ENCODE data around the gene XPO5.
A peak's percentile ranks its signal among the peaks of the same experiment; 100 is the strongest.

XPO5 gene

GRCh38 chr6:43517505-43518357 lies 58.1 kb downstream of the XPO5 start:
- DNase-seq (ENCODE audit: low read depth, low spot score) = no peak

- peak; percentile 90 for DNase-seq (ENCODE audit: low read depth, low spot score)
Measured at GRCh38 chr6:43516697-43517504, 58.9 kb downstream of the XPO5 start, which contains the start of the genes POLR1C and YIPF3. Gene POLR1C (plus strand): TSS chr6:43517089. CDS start chr6:43517110, 21 bp downstream. Gene YIPF3 (minus strand): TSS chr6:43516926. CDS start chr6:43516807, 119 bp downstream.

GRCh38 chr6:43516367-43516696 lies 59.5 kb downstream of the XPO5 start:
- no peak for DNase-seq (ENCODE audit: low read depth, low spot score)

- no peak for DNase-seq (ENCODE audit: low read depth, low spot score)
Measured at GRCh38 chr6:43515808-43516207, 60.0 kb downstream of the XPO5 start.

- no peak for DNase-seq (ENCODE audit: low read depth, low spot score)
Measured at GRCh38 chr6:43511824-43512415, 63.9 kb downstream of the XPO5 start.

- DNase-seq (ENCODE audit: low read depth, low spot score) = no peak
Measured at GRCh38 chr6:43510827-43511163, 65.0 kb downstream of the XPO5 start.

GRCh38 chr6:43509984-43510826 lies 65.6 kb downstream of the XPO5 start, which contains the start of gene LRRC73:
Gene LRRC73 (minus strand): TSS chr6:43510346. CDS start chr6:43509785, 561 bp downstream.
- DNase-seq (ENCODE audit: low read depth, low spot score) = no peak

- DNase-seq (ENCODE audit: low read depth, low spot score) = no peak
Measured at GRCh38 chr6:43509142-43509983, 66.5 kb downstream of the XPO5 start.

- DNase-seq (ENCODE audit: low read depth, low spot score) = no peak
Measured at GRCh38 chr6:43508481-43509141, 67.2 kb downstream of the XPO5 start.

- DNase-seq (ENCODE audit: low read depth, low spot score) = peak; percentile 57
Measured at GRCh38 chr6:43506667-43507471, 69.0 kb downstream of the XPO5 start.

- DNase-seq (ENCODE audit: low read depth, low spot score) = no peak
Measured at GRCh38 chr6:43506171-43506570, 69.7 kb downstream of the XPO5 start.

GRCh38 chr6:43505718-43506117 lies 70.1 kb downstream of the XPO5 start:
- no peak for DNase-seq (ENCODE audit: low read depth, low spot score)

- DNase-seq (ENCODE audit: low read depth, low spot score) = no peak
Measured at GRCh38 chr6:43504756-43505593, 70.9 kb downstream of the XPO5 start.

GRCh38 chr6:43503443-43503842 lies 72.4 kb downstream of the XPO5 start:
- no peak for DNase-seq (ENCODE audit: low read depth, low spot score)

GRCh38 chr6:43502666-43503065 lies 73.2 kb downstream of the XPO5 start:
- DNase-seq (ENCODE audit: low read depth, low spot score) = no peak

- no peak for DNase-seq (ENCODE audit: low read depth, low spot score)
Measured at GRCh38 chr6:43500921-43501320, 74.9 kb downstream of the XPO5 start.

GRCh38 chr6:43499028-43499815 lies 76.6 kb downstream of the XPO5 start:
- DNase-seq (ENCODE audit: low read depth, low spot score) = no peak
